Testis (tissue), 3 donors: ENCODE data around the gene TECR. TPM values are rescaled to one million over a fixed set of nuclear protein-coding genes. Genes with fewer than 3 reads are reported as not detected.
"Not testable (repeated sequence)": the region's sequence is repeated elsewhere in the genome, so short reads cannot be mapped to it uniquely, and the experiment has no call there.

Experiments
- DNase-seq: peaks from one replicate; pipeline ENCODE4 v3.0.0-alpha.2; 2019
- H3K27ac ChIP-seq, 2 donors: fragments of 200-600 bp; sonication (generic); one replicate each; pipeline ENCODE4 v1.5.1; 2019
- H3K27me3 ChIP-seq: fragments of 200-600 bp; sonication (generic); one replicate; pipeline ENCODE4 v1.5.1; 2019
- H3K36me3 ChIP-seq: fragments of 200-600 bp; sonication (generic); one replicate; pipeline ENCODE4 v1.5.1; 2017; ENCODE audit warnings: low read depth; ENCODE audit errors: missing control alignments
- H3K4me1 ChIP-seq: fragments of 200-600 bp; sonication (generic); one replicate; pipeline ENCODE4 v1.5.1; 2019
- H3K4me3 ChIP-seq, 2 donors: fragments of 200-600 bp; sonication (generic); one replicate each; pipeline ENCODE4 v1.5.1; 2017 to 2019
- H3K9me3 ChIP-seq: fragments of 200-600 bp; sonication (generic); one replicate; pipeline ENCODE4 v1.5.1; 2017
- POLR2A ChIP-seq: fragments of 450-650 bp; IDR thresholded peaks from one replicate; pipeline ENCODE4 v1.6.1; 2017; ENCODE audit warnings: antibody characterized with exemption, mild to moderate bottlenecking, moderate library complexity
- WGBS, 2 donors: methylation state at CpG; one replicate each; pipeline ENCODE4 v1.1.5; 2018; 5-methylcytosine and 5-hydroxymethylcytosine counted together
- intact Hi-C: fragments of 100-400 bp; cut with DNase I; formaldehyde crosslinking; loops from one replicate; pipeline ENCODE4 v1.15.1; 2023; ENCODE audit warnings: low total_unique reads
- polyA plus RNA-seq: library from polyadenylated mRNA; stranded (reverse); fragments of 350-450 nt; fragmentation: Illumina TruSeq; extraction: RNeasy Lipid Tissue Mini Kit (QIAGEN cat#74804); gene quantifications from one replicate; pipeline ENCODE4 v1.2.3, GENCODE V29; 2014; ENCODE audit warnings: low read depth, low replicate concordance; ENCODE audit not compliant: insufficient read depth
- total RNA-seq, 2 donors: library from RNA; depleted of rRNA; stranded (reverse); fragments of >200 nt; gene quantifications; one replicate each; pipeline ENCODE4 v1.2.3, GENCODE V29; 2016
- TF ChIP-seq, protein P1 (sequence below), 3 experiments: fragments of 450-650 bp in 2 of 3; fragments of 200-600 bp in 1 of 3; sonication (generic) in 1 of 3; IDR thresholded peaks; one replicate each; pipeline ENCODE4 v1.5.1; 2016 to 2019; ENCODE audit warnings: antibody characterized with exemption in 3 of 3, mild to moderate bottlenecking in 2 of 3, moderate library complexity in 1 of 3

Gene TECR
- total and polyA plus RNA-seq, 3 donors from 2014 or later, result 164 to 418 (median 192) TPM

DNA sequence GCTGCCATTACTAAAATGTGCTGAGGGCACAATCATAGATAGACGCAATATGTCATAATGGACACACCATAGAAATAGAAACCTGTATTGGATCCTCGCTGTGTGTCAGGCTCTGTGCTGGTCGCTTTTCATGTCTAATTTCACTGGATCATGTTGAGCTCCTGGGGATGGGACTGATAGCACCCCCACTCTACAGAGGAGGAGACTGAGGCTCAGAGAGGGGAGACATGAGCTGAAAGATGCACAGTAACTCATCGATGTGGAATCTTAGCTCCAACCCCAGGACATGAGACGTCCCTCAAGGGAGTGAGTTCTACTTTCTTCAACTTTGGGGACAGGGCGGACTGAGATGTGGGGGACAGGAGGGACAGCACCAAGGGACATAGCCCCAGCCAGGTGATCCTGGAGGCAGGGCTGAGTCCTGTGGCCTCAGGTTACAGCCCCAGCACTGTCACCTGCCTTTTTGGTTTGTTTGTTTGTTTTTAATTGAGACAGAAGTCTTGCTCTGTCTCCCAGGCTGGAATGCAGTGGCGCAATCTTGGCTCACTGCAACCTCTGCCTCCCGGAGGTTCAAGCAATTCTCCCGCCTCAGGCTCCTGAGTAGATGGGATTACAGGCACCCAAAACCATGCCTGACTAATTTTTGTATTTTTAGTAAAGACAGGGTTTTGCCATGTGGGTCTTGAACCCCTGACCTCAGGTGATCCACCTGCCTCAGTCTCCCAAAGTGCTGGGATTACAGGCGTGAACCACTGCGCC is 26.9 kb upstream of the TECR start:
- TF ChIP-seq POLR2A, result no peak
- TF ChIP-seq, protein P1, sequence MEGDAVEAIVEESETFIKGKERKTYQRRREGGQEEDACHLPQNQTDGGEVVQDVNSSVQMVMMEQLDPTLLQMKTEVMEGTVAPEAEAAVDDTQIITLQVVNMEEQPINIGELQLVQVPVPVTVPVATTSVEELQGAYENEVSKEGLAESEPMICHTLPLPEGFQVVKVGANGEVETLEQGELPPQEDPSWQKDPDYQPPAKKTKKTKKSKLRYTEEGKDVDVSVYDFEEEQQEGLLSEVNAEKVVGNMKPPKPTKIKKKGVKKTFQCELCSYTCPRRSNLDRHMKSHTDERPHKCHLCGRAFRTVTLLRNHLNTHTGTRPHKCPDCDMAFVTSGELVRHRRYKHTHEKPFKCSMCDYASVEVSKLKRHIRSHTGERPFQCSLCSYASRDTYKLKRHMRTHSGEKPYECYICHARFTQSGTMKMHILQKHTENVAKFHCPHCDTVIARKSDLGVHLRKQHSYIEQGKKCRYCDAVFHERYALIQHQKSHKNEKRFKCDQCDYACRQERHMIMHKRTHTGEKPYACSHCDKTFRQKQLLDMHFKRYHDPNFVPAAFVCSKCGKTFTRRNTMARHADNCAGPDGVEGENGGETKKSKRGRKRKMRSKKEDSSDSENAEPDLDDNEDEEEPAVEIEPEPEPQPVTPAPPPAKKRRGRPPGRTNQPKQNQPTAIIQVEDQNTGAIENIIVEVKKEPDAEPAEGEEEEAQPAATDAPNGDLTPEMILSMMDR (IDR thresholded peaks at IDR 0.05), result no peak
- intact Hi-C loops, result no loop called here
- H3K27ac ChIP-seq, result no peak overlapping the region
- no peak for DNase-seq
- peaks cover 5% of the 10 kb centered on the region for H3K4me1 ChIP-seq
- H3K9me3 ChIP-seq, result no peaks in the 10 kb centered on the region
- no peaks in the 10 kb centered on the region for H3K36me3 ChIP-seq
- H3K27me3 ChIP-seq, result no peaks in the 10 kb centered on the region
- 71 to 73% methylated on average over 11 of the region's 11 CpGs for WGBS, 2 donors
- no peak overlapping the region for H3K4me3 ChIP-seq

DNA sequence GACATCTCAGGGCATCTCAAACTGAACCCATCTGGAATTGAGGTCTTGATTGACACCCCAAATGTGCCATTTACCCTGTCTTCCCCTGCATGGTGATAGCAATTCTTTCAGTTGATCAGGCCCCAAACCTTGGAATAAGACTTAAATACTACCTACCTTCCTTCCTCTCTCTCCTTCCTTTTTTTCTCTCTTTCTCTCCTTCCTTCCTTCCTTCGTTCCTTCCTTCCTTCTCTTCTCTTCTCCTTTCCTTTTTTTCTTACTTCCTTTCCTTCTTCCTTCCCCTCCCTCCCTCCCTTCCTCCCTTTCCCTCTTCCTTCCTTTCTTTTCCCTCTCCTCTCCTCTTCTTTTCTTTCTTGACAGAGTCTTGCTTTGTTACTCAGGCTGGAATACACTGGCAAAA is 26.1 kb upstream of the TECR start:
- Histone ChIP-seq H3K4me3 (no peak overlapping the region), H3K9me3 (no peaks in the 10 kb centered on the region), H3K36me3 (no peaks in the 10 kb centered on the region), H3K27me3 (no peaks in the 10 kb centered on the region), H3K27ac (no peak overlapping the region), H3K4me1 (peaks cover 4% of the 10 kb centered on the region)
- intact Hi-C loops, result no loop called here
- DNase-seq, result no peak
- 69 to 70% methylated on average over 1 of the region's 1 CpG for WGBS, 2 donors
- TF ChIP-seq POLR2A, result no peak
- TF ChIP-seq, protein P1 (IDR thresholded peaks at IDR 0.05), result no peak

DNA sequence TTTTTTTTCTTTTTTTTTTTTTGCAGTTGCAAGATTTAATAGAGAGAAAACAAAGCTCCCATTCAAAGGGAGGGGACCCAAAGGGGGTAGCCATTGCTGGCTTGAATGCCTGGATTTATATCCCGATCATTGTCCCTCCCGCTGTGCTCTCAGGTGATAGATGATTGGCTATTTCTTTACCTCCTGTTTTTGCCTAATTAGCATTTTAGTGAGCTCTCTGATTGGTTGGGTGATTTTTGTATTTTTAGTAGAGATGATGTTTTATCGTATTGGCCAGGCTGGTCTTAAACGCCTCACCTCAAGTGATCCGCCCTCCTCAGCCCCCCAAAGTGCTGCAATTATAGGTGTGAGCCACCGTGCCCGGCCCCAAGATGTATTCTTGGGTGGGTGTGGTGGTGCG is 24.8 kb upstream of the TECR start:
- H3K27me3 ChIP-seq, DNase-seq, H3K27ac ChIP-seq, H3K36me3 ChIP-seq, H3K4me3 ChIP-seq, H3K9me3 ChIP-seq, intact Hi-C loops, H3K4me1 ChIP-seq: not testable (repeated sequence)
- WGBS, 2 donors, result 90 to 95% methylated on average over 8 of the region's 8 CpGs

DNA sequence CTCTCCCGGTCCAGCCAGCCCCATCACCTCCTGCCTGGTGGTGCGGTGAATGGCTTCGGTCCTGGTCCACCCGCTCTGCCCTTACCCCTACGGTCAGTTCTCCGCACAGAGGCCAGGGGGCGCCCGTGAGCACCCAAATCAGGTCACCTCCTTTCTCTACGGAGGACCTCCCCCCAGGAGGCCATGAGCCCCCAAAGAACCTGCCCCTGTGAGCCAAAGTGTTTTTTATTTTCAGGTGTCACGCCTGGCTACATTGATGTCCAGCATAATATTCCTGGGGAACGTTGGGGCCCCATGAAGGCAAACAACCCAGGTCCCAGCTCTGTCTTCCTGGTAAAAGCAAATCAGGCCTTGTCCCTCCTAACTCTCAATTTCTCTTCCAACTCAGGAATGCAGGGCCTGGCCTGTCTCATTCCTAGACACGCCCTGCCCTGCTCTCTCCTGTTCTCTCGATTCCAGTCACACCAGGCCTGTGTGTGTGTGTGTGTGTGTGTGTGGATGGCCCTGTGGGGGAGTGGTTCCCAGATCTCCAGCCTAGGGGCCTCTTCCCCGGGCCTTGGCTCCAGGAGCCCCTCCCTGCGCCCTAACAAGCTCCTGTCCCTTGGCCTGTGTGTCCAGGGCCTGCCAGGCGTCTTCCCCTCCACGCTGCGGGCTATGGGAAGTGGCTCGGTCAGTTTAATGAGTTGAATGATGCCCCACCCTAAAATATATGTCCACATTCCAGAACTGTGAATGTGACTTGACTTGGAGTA is 23.7 kb upstream of the TECR start:
- no peak for DNase-seq
- Histone ChIP-seq H3K27ac (no peak overlapping the region), H3K27me3 (no peaks in the 10 kb centered on the region), H3K36me3 (no peaks in the 10 kb centered on the region), H3K4me1 (peaks cover 4% of the 10 kb centered on the region), H3K4me3 (no peak overlapping the region), H3K9me3 (no peaks in the 10 kb centered on the region)
- TF ChIP-seq POLR2A, result no peak
- TF ChIP-seq, protein P1 (IDR thresholded peaks at IDR 0.05), result peak in 2 of 3 experiments; percentile 45 to 55
- intact Hi-C loops, result no loop called here
- 66 to 68% methylated on average over 19 of the region's 19 CpGs for WGBS, 2 donors

DNA sequence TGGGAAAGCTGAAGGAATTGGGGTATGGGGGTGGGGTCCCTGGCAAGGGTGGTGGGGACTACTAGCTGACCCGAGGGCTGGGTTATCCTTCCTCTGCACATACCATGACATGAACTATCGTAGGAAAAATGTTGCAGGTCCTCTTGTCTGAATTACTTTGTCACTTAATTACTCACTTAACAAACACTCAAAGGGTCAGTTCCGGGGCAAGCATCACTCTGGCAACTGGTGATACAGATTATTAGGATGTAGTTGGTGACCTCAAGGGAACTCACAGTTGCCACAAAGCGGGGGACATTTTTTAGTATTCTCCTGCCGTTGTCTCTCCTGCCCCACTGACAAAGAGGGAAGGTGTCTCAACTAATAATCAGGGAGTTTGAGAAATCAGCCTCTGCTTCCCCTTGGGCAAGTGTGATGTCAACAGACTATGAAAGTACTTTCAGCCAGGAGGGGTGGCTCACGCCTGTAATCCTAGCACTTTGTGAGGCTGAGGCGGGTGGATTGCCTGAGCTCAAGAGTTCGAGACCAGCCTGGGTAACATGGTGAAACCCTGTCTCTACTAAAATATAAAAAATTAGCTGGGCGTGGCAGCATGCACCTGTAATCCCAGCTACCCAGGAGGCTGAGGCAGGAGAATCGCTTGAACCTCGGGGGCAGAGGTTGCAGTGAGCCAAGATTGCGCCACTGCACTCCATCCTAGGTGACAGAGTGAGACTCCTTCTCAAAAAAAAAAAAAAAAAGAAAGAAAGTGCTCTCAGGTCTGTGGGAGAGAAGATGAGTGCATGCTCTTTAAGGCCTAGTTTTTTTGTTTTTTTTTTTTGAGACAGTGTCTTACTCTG is 21.5 kb upstream of the TECR start:
- intact Hi-C loops, result no loop called here
- no peak overlapping the region for H3K4me3 ChIP-seq
- no peak for DNase-seq
- 81 to 84% methylated on average over 12 of the region's 12 CpGs for WGBS, 2 donors
- H3K4me1 ChIP-seq, result peaks cover 3% of the 10 kb centered on the region
- H3K9me3 ChIP-seq, result no peaks in the 10 kb centered on the region
- no peaks in the 10 kb centered on the region for H3K36me3 ChIP-seq
- no peak overlapping the region for H3K27ac ChIP-seq
- no peaks in the 10 kb centered on the region for H3K27me3 ChIP-seq
- TF ChIP-seq, protein P1 (IDR thresholded peaks at IDR 0.05), result no peak
- no peak for TF ChIP-seq POLR2A
